Duodenal mucosa (tissue), 2 donors: ENCODE results near the gene TOP2A.
"Not testable (repeated sequence)": the region's sequence is repeated elsewhere in the genome, so short reads cannot be mapped to it uniquely, and the experiment has no call there.

Experiments used
- H3K27ac ChIP-seq: one replicate; pipeline ENCODE4 v1.7.0; 2013; ENCODE audit warnings: low read depth, low read length
- H3K27me3 ChIP-seq, 2 donors: one replicate each; pipeline ENCODE4 v1.7.0; 2013; ENCODE audit warnings: low read length in 2 of 2, control low read depth in 1 of 2; ENCODE audit not compliant: insufficient read depth in 2 of 2, control insufficient read depth in 1 of 2
- H3K36me3 ChIP-seq, 2 donors: one replicate each; pipeline ENCODE4 v1.7.0; 2013; ENCODE audit warnings: low read length in 2 of 2, control low read depth in 1 of 2; ENCODE audit not compliant: insufficient read depth in 2 of 2, control insufficient read depth in 1 of 2
- H3K4me1 ChIP-seq, 2 donors: one replicate each; pipeline ENCODE4 v1.7.0; 2013; ENCODE audit warnings: low read length in 2 of 2, control low read depth in 1 of 2; ENCODE audit not compliant: insufficient read depth in 2 of 2, control insufficient read depth in 1 of 2
- H3K4me3 ChIP-seq, 2 donors: one replicate each; pipeline ENCODE4 v1.7.0; 2013; ENCODE audit warnings: low read length in 2 of 2, low read depth in 1 of 2
- H3K9ac ChIP-seq, 2 donors: one replicate each; pipeline ENCODE4 v1.7.0; 2013; ENCODE audit warnings: low read length in 2 of 2, low read depth in 1 of 2
- H3K9me3 ChIP-seq, 2 donors: one replicate each; pipeline ENCODE4 v1.7.0; 2013; ENCODE audit warnings: low read length in 2 of 2, control low read depth in 1 of 2; ENCODE audit not compliant: control insufficient read depth in 1 of 2

Gene TOP2A

GRCh38 chr17:40378966-40379365 lies 38.7 kb downstream of the TOP2A start:
- Histone ChIP-seq H3K36me3 (no peaks in the 10 kb centered on the region), H3K9me3 (no peaks in the 10 kb centered on the region), H3K9ac (no peak overlapping the region), H3K4me3 (no peak overlapping the region), H3K27me3 (no peaks in the 10 kb centered on the region), H3K27ac (no peak overlapping the region), H3K4me1 (no peaks in the 10 kb centered on the region)

DNA sequence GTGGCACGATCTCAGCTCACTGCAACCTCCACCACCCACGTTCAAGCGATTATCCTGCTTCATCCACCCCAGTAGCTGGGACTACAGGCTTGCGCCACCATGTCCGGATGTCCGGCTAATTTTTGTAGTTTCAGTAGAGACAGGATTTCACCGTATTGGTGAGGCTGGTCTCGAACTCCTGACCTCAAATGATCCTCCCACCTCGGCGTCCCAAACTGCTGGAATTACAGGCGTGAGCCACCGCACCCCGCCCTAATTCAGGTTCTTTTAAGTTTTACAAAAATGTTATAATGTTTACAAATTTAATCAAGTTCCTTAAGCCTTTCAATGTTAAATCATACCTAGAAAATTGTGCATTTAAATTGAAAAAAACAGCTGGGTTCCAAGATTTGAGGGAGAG lies 39.9 kb downstream of the TOP2A start:
- Histone ChIP-seq H3K4me1 (no peaks in the 10 kb centered on the region), H3K27me3 (no peaks in the 10 kb centered on the region), H3K36me3 (no peaks in the 10 kb centered on the region), H3K4me3 (no peak overlapping the region), H3K9me3 (no peaks in the 10 kb centered on the region), H3K27ac (no peak overlapping the region), H3K9ac (no peak overlapping the region)

DNA sequence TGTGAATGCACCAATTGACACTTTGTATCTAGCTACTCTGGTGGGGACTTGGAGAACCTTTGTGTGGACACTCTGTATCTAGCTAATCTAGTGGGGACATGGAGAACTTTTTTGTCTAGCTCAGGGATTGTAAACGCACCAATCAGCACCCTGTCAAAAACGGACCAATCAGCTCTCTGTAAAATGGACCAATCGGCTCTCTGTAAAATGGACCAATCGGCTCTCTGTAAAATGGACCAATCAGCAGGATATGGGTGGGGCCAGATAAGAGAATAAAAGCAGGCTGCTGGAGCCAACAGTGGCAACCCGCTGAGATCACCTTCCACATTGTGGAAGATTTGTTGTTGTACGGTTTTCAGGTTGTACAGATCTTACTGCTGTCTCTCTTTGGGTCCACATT lies 41.2 kb downstream of the TOP2A start:
- H3K36me3 ChIP-seq, H3K27me3 ChIP-seq, H3K4me1 ChIP-seq, H3K4me3 ChIP-seq, H3K9me3 ChIP-seq, H3K27ac ChIP-seq, H3K9ac ChIP-seq: not testable (repeated sequence)

GRCh38 chr17:40375786-40376185 lies 41.9 kb downstream of the TOP2A start:
- not testable (repeated sequence) for H3K36me3 ChIP-seq, H3K9me3 ChIP-seq, H3K27me3 ChIP-seq, H3K4me1 ChIP-seq, H3K4me3 ChIP-seq, H3K9ac ChIP-seq, H3K27ac ChIP-seq

DNA sequence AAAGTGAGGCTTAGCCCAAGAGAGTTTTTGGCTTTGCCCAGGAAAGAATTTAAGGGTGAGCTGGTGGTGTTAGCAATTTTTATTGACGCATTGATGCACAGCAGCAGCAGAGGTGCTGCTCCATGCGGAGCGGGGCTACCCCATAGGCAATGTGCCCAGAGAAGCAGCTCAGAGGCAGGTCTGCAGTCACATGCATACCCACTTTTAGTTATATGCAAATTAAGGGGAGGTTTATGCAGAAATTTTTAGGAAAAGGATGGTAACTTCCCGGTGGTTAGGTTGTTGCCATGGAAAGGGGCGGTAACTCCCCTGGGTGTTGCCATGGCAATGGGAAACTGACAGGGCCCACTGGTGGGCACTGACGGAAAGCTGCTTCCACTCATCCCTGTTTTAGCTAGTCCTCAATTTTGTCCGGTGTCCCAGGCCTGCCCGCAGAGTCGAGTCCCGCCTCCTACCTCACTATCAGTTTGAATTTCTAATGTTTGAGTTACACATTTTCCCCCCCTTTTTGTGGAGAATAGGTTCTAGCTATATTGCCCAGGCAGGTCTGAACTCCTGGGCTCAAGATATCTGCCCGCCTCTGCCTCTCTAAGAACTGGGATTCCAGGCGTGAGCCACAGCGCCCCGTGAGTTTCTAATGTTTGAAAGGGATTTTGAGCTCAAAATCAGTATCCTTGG lies 42.7 kb downstream of the TOP2A start:
- Histone ChIP-seq H3K27me3 (no peaks in the 10 kb centered on the region), H3K4me3 (no peak overlapping the region), H3K27ac (no peak overlapping the region), H3K4me1 (no peaks in the 10 kb centered on the region), H3K36me3 (no peaks in the 10 kb centered on the region), H3K9ac (no peak overlapping the region), H3K9me3 (no peaks in the 10 kb centered on the region)

GRCh38 chr17:40373999-40374398 lies 43.7 kb downstream of the TOP2A start:
- Histone ChIP-seq H3K36me3 (no peaks in the 10 kb centered on the region), H3K4me1 (no peaks in the 10 kb centered on the region), H3K27ac (no peak overlapping the region), H3K9me3 (no peaks in the 10 kb centered on the region), H3K27me3 (no peaks in the 10 kb centered on the region), H3K4me3 (no peak overlapping the region), H3K9ac (no peak overlapping the region)

GRCh38 chr17:40373324-40373723 lies 44.4 kb downstream of the TOP2A start:
- Histone ChIP-seq H3K4me3 (no peak overlapping the region), H3K9ac (no peak overlapping the region), H3K27me3 (no peaks in the 10 kb centered on the region), H3K36me3 (no peaks in the 10 kb centered on the region), H3K9me3 (no peaks in the 10 kb centered on the region), H3K4me1 (no peaks in the 10 kb centered on the region), H3K27ac (no peak overlapping the region)

GRCh38 chr17:40372644-40373043 lies 45.1 kb downstream of the TOP2A start:
- not testable (repeated sequence) for H3K27ac ChIP-seq, H3K4me1 ChIP-seq, H3K9ac ChIP-seq, H3K4me3 ChIP-seq, H3K9me3 ChIP-seq, H3K27me3 ChIP-seq, H3K36me3 ChIP-seq

- H3K4me3 ChIP-seq: no peak overlapping the region
- H3K27me3 ChIP-seq: no peaks in the 10 kb centered on the region
- no peak overlapping the region for H3K9ac ChIP-seq
- H3K27ac ChIP-seq: no peak overlapping the region
- H3K36me3 ChIP-seq: no peaks in the 10 kb centered on the region
- H3K9me3 ChIP-seq: no peaks in the 10 kb centered on the region
- no peaks in the 10 kb centered on the region for H3K4me1 ChIP-seq
These were observed 45.7 kb downstream of the TOP2A start for GRCh38 chr17:40372031-40372430.

GRCh38 chr17:40371261-40371929 lies 46.3 kb downstream of the TOP2A start:
- Histone ChIP-seq H3K27ac (no peak overlapping the region), H3K9ac (no peak overlapping the region), H3K4me3 (no peak overlapping the region), H3K4me1 (no peaks in the 10 kb centered on the region), H3K36me3 (no peaks in the 10 kb centered on the region), H3K27me3 (no peaks in the 10 kb centered on the region), H3K9me3 (no peaks in the 10 kb centered on the region)
